ENCODE measurements around the gene RAD51B.

GRCh38 chr14:68271913-68272391, 452.4 kb downstream of the RAD51B start:
- TF ChIP-seq CTCF (conservative IDR thresholded peaks at IDR 0.05; ENCODE audit: low read depth, low read length) (no peak), EZH2 (IDR thresholded peaks at IDR 0.05; ENCODE audit: low read length, unreplicated experiment) (no peak), EZH2phosphoT487 (IDR thresholded peaks at IDR 0.05; ENCODE audit: borderline replicate concordance, low read length) (no peak)

Data from PC-3 (cell line).